H1 (cell line): ENCODE results near the gene PCDHGA7. TPM values are rescaled to one million over a fixed set of nuclear protein-coding genes. Genes with fewer than 3 reads are reported as not detected.

ENCODE experiments used
- CTCF ChIA-PET: fragments of 300-600 bp; sonication (Branson Sonifier 250); formaldehyde crosslinking; loops from one replicate; lab custom pipeline; 2021; ENCODE audit not compliant: partially characterized antibody; lab: Charles Lee
- POLR2A ChIA-PET: fragments of 300-600 bp; sonication (Branson Sonifier 250); formaldehyde crosslinking; loops from one replicate; lab custom pipeline; 2021; ENCODE audit warnings: inconsistent platforms; ENCODE audit not compliant: partially characterized antibody; lab: Charles Lee
- DNase-seq, 2 experiments: peaks; one replicate each; pipeline versions ENCODE4 v3.0.0 to v3.0.0-alpha.2; 2010 to 2022; ENCODE audit warnings: low spot score in 2 of 2, low read depth in 1 of 2, mixed read lengths in 1 of 2
- FAIRE-seq: peaks from 2 replicates; lab custom pipeline; 2011; peaks lifted over from hg19 to GRCh38; lab: Jason Lieb, UNC
- H2AFZ ChIP-seq: 2 replicates; pipeline ENCODE4 v1.8.1; 2012; ENCODE audit warnings: low read length, inconsistent platforms
- H2AK5ac ChIP-seq: 2 replicates; pipeline ENCODE4 v1.6.1; 2013; ENCODE audit warnings: low read depth, low read length
- H2BK120ac ChIP-seq: replicated peaks from 2 replicates; pipeline ENCODE3; 2013; ENCODE audit warnings: low read depth, low read length, inconsistent platforms
- H2BK12ac ChIP-seq: 2 replicates; pipeline ENCODE4 v1.6.1; 2013; ENCODE audit warnings: low read depth, low read length
- H2BK15ac ChIP-seq: 2 replicates; pipeline ENCODE4 v1.6.1; 2013; ENCODE audit warnings: low read length
- H2BK20ac ChIP-seq: 2 replicates; pipeline ENCODE4 v1.6.1; 2013; ENCODE audit warnings: low read length
- H2BK5ac ChIP-seq: 2 replicates; pipeline ENCODE4 v1.6.1; 2013; ENCODE audit warnings: low read depth, low read length
- H3K14ac ChIP-seq: 2 replicates; pipeline ENCODE4 v1.6.1; 2013; ENCODE audit warnings: inconsistent platforms; ENCODE audit not compliant: insufficient read length
- H3K18ac ChIP-seq: 2 replicates; pipeline ENCODE4 v1.6.1; 2013; ENCODE audit warnings: low read length; ENCODE audit errors: extremely low read depth
- H3K23ac ChIP-seq: 2 replicates; pipeline ENCODE4 v1.6.1; 2013; ENCODE audit warnings: inconsistent platforms; ENCODE audit not compliant: insufficient read length
- H3K23me2 ChIP-seq: 2 replicates; pipeline ENCODE4 v1.6.1; 2013; ENCODE audit warnings: low read depth, low read length
- H3K27ac ChIP-seq: 2 replicates; pipeline ENCODE4 v1.6.1; 2011; ENCODE audit warnings: low read depth, low read length, inconsistent platforms
- H3K27me3 ChIP-seq, 4 experiments: replicated peaks in 1 of 4; 1 replicate in 1 of 4; 2 replicates in 3 of 4; pipeline versions ENCODE4 v1.6.1 to v1.8.1; 2011 to 2013; ENCODE audit warnings: low read length in 3 of 4, mild to moderate bottlenecking in 3 of 4, inconsistent platforms in 2 of 4, mixed read lengths in 2 of 4, moderate library complexity in 1 of 4; ENCODE audit not compliant: control insufficient read depth in 3 of 4, insufficient read depth in 3 of 4; ENCODE audit errors: extremely low read depth in 1 of 4
- H3K36me3 ChIP-seq, 4 experiments: 2 replicates each; pipeline versions ENCODE4 v1.6.1 to v1.8.1; 2011 to 2013; ENCODE audit warnings: mild to moderate bottlenecking in 4 of 4, low read length in 3 of 4, moderate library complexity in 2 of 4, control low read depth in 1 of 4, inconsistent platforms in 1 of 4; ENCODE audit not compliant: insufficient read depth in 4 of 4, control insufficient read depth in 2 of 4
- H3K4ac ChIP-seq: replicated peaks from 2 replicates; pipeline ENCODE3; 2013; ENCODE audit warnings: low read length, low read depth, mixed read lengths, inconsistent platforms; ENCODE audit not compliant: insufficient read length
- H3K4me1 ChIP-seq, 4 experiments: replicated peaks in 1 of 4; 1 replicate in 1 of 4; 2 replicates in 3 of 4; pipeline versions ENCODE4 v1.6.1 to v1.8.1; 2011 to 2013; ENCODE audit warnings: low read length in 3 of 4, inconsistent platforms in 2 of 4, mixed read lengths in 1 of 4; ENCODE audit not compliant: insufficient read depth in 4 of 4, control insufficient read depth in 3 of 4
- H3K4me2 ChIP-seq, 2 experiments: 2 replicates each; pipeline versions ENCODE4 v1.6.1 to v1.8.1; 2011 to 2013; ENCODE audit warnings: low read depth in 2 of 2, low read length in 2 of 2, control low read depth in 1 of 2, inconsistent platforms in 1 of 2, mild to moderate bottlenecking in 1 of 2; ENCODE audit not compliant: insufficient read depth in 1 of 2
- H3K4me3 ChIP-seq, 4 experiments: fragments of 200-600, 300-600 bp in 1 of 4; sonication (generic), shearing (Covaris generic), sonication (Bioruptor Twin) in 1 of 4; 2 replicates each; pipeline versions ENCODE4 v1.5.1 to v1.8.1; 2011 to 2016; ENCODE audit warnings: low read length in 4 of 4, low read depth in 3 of 4, control low read depth in 2 of 4, inconsistent platforms in 2 of 4, mild to moderate bottlenecking in 2 of 4, mixed read lengths in 1 of 4, moderate library complexity in 1 of 4; ENCODE audit not compliant: insufficient read depth in 2 of 4; ENCODE audit errors: extremely low read depth in 1 of 4
- H3K56ac ChIP-seq: replicated peaks from 2 replicates; pipeline ENCODE3; 2013; ENCODE audit warnings: low read depth, mild to moderate bottlenecking, mixed read lengths, low read length, inconsistent platforms; ENCODE audit not compliant: insufficient read length
- H3K79me1 ChIP-seq: 2 replicates; pipeline ENCODE4 v1.6.1; 2013; ENCODE audit warnings: low read depth, low read length, control low read depth
- H3K79me2 ChIP-seq, 2 experiments: 2 replicates each; pipeline versions ENCODE4 v1.6.1 to v1.8.1; 2012 to 2013; ENCODE audit warnings: low read length in 2 of 2, mild to moderate bottlenecking in 2 of 2, inconsistent platforms in 1 of 2; ENCODE audit not compliant: insufficient read depth in 2 of 2, control insufficient read depth in 1 of 2
- H3K9ac ChIP-seq, 4 experiments: replicated peaks in 1 of 4; 1 replicate in 1 of 4; 2 replicates in 3 of 4; pipeline versions ENCODE4 v1.6.1 to v1.8.1; 2011 to 2013; ENCODE audit warnings: low read depth in 3 of 4, low read length in 3 of 4, control low read depth in 2 of 4, mild to moderate bottlenecking in 2 of 4, moderate library complexity in 2 of 4, inconsistent platforms in 1 of 4; ENCODE audit errors: extremely low read depth in 1 of 4
- H3K9me3 ChIP-seq, 2 experiments: 2 replicates each; pipeline versions ENCODE4 v1.6.1 to v1.8.1; 2012 to 2013; ENCODE audit warnings: mild to moderate bottlenecking in 2 of 2, moderate library complexity in 2 of 2, control low read depth in 1 of 2, inconsistent platforms in 1 of 2, low read depth in 1 of 2, low read length in 1 of 2, mixed read lengths in 1 of 2; ENCODE audit not compliant: insufficient read depth in 2 of 2
- H4K20me1 ChIP-seq, 2 experiments: replicated peaks in 1 of 2; 2 replicates each; pipeline versions ENCODE3 to v1.8.1; 2011 to 2013; ENCODE audit warnings: inconsistent platforms in 2 of 2, low read length in 2 of 2, mild to moderate bottlenecking in 1 of 2; ENCODE audit not compliant: insufficient read depth in 2 of 2, control insufficient read depth in 1 of 2
- H4K5ac ChIP-seq: 2 replicates; pipeline ENCODE4 v1.6.1; 2013; ENCODE audit warnings: low read length, low read depth, mixed read lengths, inconsistent platforms; ENCODE audit not compliant: insufficient read length
- H4K8ac ChIP-seq: 2 replicates; pipeline ENCODE4 v1.8.0; 2013; ENCODE audit warnings: mild to moderate bottlenecking, moderate library complexity, low read length, inconsistent platforms; ENCODE audit not compliant: insufficient read depth; ENCODE audit errors: extremely low read depth
- H4K91ac ChIP-seq: replicated peaks from 2 replicates; pipeline ENCODE3; 2013; ENCODE audit warnings: low read length, mixed read lengths, inconsistent platforms; ENCODE audit not compliant: insufficient read length
- RAD21 ChIP-seq, 2 experiments: IDR thresholded peaks in 1 of 2; conservative IDR thresholded peaks in 1 of 2; 2 replicates each; pipeline ENCODE4 v1.6.1; 2011; ENCODE audit warnings: low read depth in 2 of 2, low read length in 2 of 2, improper control_type of control experiment in 1 of 2, inconsistent platforms in 1 of 2, mild to moderate bottlenecking in 1 of 2, moderate library complexity in 1 of 2
- SRF ChIP-seq: IDR thresholded peaks from 2 replicates; pipeline ENCODE4 v1.6.1; 2011; ENCODE audit warnings: mild to moderate bottlenecking, low read depth, low read length, moderate library complexity
- TEAD4 ChIP-seq: IDR thresholded peaks from 2 replicates; pipeline ENCODE4 v1.6.1; 2012; ENCODE audit warnings: low read depth, low read length, inconsistent platforms, mixed read lengths
- YY1 ChIP-seq: IDR thresholded peaks from 2 replicates; pipeline ENCODE4 v1.6.1; 2011; ENCODE audit warnings: low read depth, mild to moderate bottlenecking, low read length
- ZNF274 ChIP-seq: IDR thresholded peaks from 2 replicates; pipeline ENCODE4 v1.7.0; 2012; ENCODE audit warnings: low read length, borderline replicate concordance; ENCODE audit errors: extremely low read depth
- WGBS, 2 experiments: shearing (Covaris generic) in 1 of 2; methylation state at CpG; one replicate each; pipeline versions ENCODE4 v1.1.6 to v1.1.7; 2013 to 2015; ENCODE audit warnings: low lambda C conversion rate in 2 of 2, mixed read lengths in 2 of 2, inconsistent platforms in 1 of 2, low coverage in 1 of 2, missing lambda C conversion rate in 1 of 2; ENCODE audit not compliant: insufficient replicate concordance in 2 of 2, insufficient coverage in 1 of 2, insufficient read length in 1 of 2; ENCODE audit errors: extremely low coverage in 1 of 2, missing lambda C conversion rate in 1 of 2; 5-methylcytosine and 5-hydroxymethylcytosine counted together
- polyA plus RNA-seq, 7 experiments: library from polyadenylated mRNA; depleted of rRNA in 3 of 7; stranded (reverse) in 5 of 7; unstranded in 2 of 7; fragments of >200 nt in 5 of 7; fragments of 200-250 nt in 2 of 7; gene quantifications; 1 replicate in 5 of 7; 2 replicates in 1 of 7; 4 replicates in 1 of 7; pipeline versions ENCODE4 v1.2.1 to v1.2.3, GENCODE V29; 2011 to 2013; ENCODE audit warnings: missing spikeins in 2 of 7, mixed read lengths in 2 of 7
- total RNA-seq: library from RNA; stranded (reverse); fragmentation: NEBNext Ultra II Directional; extraction: Animal tissue kit (Norgen Biotek cat#: 25700); gene quantifications from 2 replicates; pipeline ENCODE4 v1.2.1, GENCODE V29; 2021
- TF ChIP-seq, protein P1 (sequence below), 3 experiments: IDR thresholded peaks; 1 replicate in 2 of 3; 2 replicates in 1 of 3; pipeline versions ENCODE4 v1.5.1 to v1.6.1; 2011; ENCODE audit warnings: low read length in 3 of 3, mild to moderate bottlenecking in 3 of 3, inconsistent platforms in 2 of 3, low read depth in 1 of 3, moderate library complexity in 1 of 3; ENCODE audit not compliant: insufficient read depth in 1 of 3; ENCODE audit errors: control extremely low read depth in 1 of 3

PCDHGA7 gene
- total and polyA plus RNA-seq, 2 of the 8 experiments (the other 6 are each of a cell fraction or from before 2014, with no cell fraction given): 0.39 to 1.1 TPM

DNA sequence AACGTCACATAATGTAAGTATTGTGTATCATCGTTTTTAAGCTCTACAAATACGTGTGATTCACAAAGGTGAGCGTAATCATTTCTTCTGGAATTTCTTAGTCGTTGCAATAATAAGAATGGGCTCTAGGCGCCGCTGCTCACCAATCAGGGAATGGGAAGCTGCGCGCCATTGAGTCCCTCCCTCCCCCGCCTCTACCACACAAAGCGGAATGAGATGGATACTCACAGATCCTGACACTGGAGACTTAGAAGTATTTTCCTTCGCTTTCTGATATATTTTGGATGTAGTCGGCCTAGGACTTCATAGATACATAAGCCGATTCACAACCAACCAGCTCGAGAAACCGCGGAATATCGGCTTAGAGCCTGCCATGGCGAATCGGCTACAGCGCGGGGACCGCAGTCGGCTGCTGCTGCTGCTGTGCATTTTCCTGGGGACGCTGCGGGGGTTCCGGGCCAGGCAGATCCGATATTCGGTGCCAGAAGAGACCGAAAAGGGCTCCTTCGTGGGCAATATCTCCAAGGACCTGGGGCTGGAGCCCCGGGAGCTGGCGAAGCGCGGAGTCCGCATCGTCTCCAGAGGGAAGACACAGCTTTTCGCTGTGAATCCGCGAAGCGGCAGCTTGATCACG lies 38.4 kb downstream of the PCDHGA7 start, which contains the start of gene PCDHGA11:
TSS of gene PCDHGA11 (plus strand) at position 197 of the 634 bp plus-strand sequence. CDS start at position 374, 177 bp downstream.
- peak; percentile 84 for FAIRE-seq

More for the DNA sequence above, 38.4 kb downstream of the PCDHGA7 start, which contains the start of gene PCDHGA11:
- Histone ChIP-seq H3K27ac (no peak within 1 kb of the TSS), H3K18ac (no peak within 1 kb of the TSS), H3K23me2 (no peaks in the 10 kb centered on the region), H3K4me3 (peak within 1 kb of the TSS; percentile 15 to 52 (median 32); a peak in 6 of 8 replicates), H3K4ac (no peak within 1 kb of the TSS), H4K8ac (no peak within 1 kb of the TSS), H2BK20ac (no peak within 1 kb of the TSS), H3K27me3 (peaks cover 0 to 12% (median 6%) of the 10 kb centered on the region in 4 experiments; a peak in 4 of 7 replicates), H3K23ac (no peak within 1 kb of the TSS), H4K20me1 (no peaks in the 10 kb centered on the region), H3K14ac (no peak within 1 kb of the TSS), H2BK120ac (no peak within 1 kb of the TSS), H3K9ac (no peak within 1 kb of the TSS; a peak in 1 of 7 replicates), H3K79me1 (no peaks in the 10 kb centered on the region), H3K79me2 (no peaks in the 10 kb centered on the region; a peak in 1 of 4 replicates), H3K9me3 (peaks cover 36 to 39% of the 10 kb centered on the region in 2 experiments), H4K91ac (no peak within 1 kb of the TSS), H2BK5ac (no peak within 1 kb of the TSS), H3K36me3 (peaks cover 0 to 27% (median 3%) of the 10 kb centered on the region in 4 experiments; a peak in 3 of 8 replicates), H3K56ac (no peak within 1 kb of the TSS), H4K5ac (peak within 1 kb of the TSS; percentile 74), H3K4me1 (no peaks in the 10 kb centered on the region; a peak in 1 of 7 replicates), H2BK15ac (no peak within 1 kb of the TSS), H3K4me2 (peak within 1 kb of the TSS; percentile 35 to 48; a peak in 3 of 4 replicates), H2AK5ac (no peak within 1 kb of the TSS), H2BK12ac (no peak within 1 kb of the TSS), H2AFZ (no peak within 1 kb of the TSS; the same call in 1 of the 2 replicates)
- TF ChIP-seq YY1 (peak; percentile 58; the same call in 1 of the 2 replicates), ZNF274 (no peak), SRF (no peak), RAD21 (IDR thresholded peaks at IDR 0.05 in 1 of 2, conservative IDR thresholded peaks at IDR 0.05 in 1 of 2; ENCODE audit: low read depth in 2 of 2, low read length in 2 of 2) (peak; percentile 88 to 90), TEAD4 (peak; percentile 30; the same call in 1 of the 2 replicates)
- TF ChIP-seq, protein P1, sequence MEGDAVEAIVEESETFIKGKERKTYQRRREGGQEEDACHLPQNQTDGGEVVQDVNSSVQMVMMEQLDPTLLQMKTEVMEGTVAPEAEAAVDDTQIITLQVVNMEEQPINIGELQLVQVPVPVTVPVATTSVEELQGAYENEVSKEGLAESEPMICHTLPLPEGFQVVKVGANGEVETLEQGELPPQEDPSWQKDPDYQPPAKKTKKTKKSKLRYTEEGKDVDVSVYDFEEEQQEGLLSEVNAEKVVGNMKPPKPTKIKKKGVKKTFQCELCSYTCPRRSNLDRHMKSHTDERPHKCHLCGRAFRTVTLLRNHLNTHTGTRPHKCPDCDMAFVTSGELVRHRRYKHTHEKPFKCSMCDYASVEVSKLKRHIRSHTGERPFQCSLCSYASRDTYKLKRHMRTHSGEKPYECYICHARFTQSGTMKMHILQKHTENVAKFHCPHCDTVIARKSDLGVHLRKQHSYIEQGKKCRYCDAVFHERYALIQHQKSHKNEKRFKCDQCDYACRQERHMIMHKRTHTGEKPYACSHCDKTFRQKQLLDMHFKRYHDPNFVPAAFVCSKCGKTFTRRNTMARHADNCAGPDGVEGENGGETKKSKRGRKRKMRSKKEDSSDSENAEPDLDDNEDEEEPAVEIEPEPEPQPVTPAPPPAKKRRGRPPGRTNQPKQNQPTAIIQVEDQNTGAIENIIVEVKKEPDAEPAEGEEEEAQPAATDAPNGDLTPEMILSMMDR (IDR thresholded peaks at IDR 0.05; ENCODE audit: control extremely low read depth in 1 of 3, insufficient read depth in 1 of 3, low read depth in 1 of 3, low read length in 3 of 3): peak; percentile 59 to 77 (median 75)
- DNase-seq: peak in 1 of 2 experiments; percentile 91
- 67% methylated on average over 40 of the region's 42 CpGs; no CpG with 5 or more reads in 1 of the 2 experiments for WGBS, 2 experiments
- ChIA-PET CTCF (interaction anchor here (0.6 to 23.3 kb wide), 53 partner anchors 8 to 335 kb away, joined by 3 to 1236 read pairs (median 5); partner anchors contain the start of genes PCDHB10, PCDHB11, PCDHB14 and PCDHB15), POLR2A (interaction anchor here (1.2 to 2.6 kb wide), 7 partner anchors 12 to 143 kb away, joined by 3 to 14 read pairs (median 7); no protein-coding TSS in a partner anchor)
